B cell (primary cell): ENCODE measurements around the gene PCSK6. TPM values are rescaled to one million over a fixed set of nuclear protein-coding genes. Genes with fewer than 3 reads are reported as not detected.

Experiments
- ATAC-seq: fragments of 200-7000 bp; cut with Tn5 transposase; one replicate; pipeline ENCODE4 v1.10.0; 2021; ENCODE audit warnings: low read depth, mild to moderate bottlenecking, moderate number of reproducible peaks, moderate library complexity
- CTCF ChIA-PET: fragments of 350-600 bp; sonication (Branson Sonifier 250); formaldehyde crosslinking; loops from one replicate; lab custom pipeline; 2021; ENCODE audit warnings: antibody characterized with exemption, inconsistent platforms; lab: Charles Lee
- POLR2A ChIA-PET: fragments of 350-600 bp; sonication (Branson Sonifier 250); formaldehyde crosslinking; loops from one replicate; lab custom pipeline; 2021; ENCODE audit warnings: antibody characterized with exemption; lab: Charles Lee
- DNase-seq: peaks from one replicate; pipeline ENCODE4 v3.0.0; 2013
- H2AFZ ChIP-seq: 2 replicates; pipeline ENCODE4 v1.6.1; 2012; ENCODE audit warnings: mild to moderate bottlenecking, low read depth, low read length; ENCODE audit not compliant: insufficient read depth, poor library complexity, severe bottlenecking
- H3K27ac ChIP-seq, 2 donors: 1 replicate in 1 of 2; 2 replicates in 1 of 2; pipeline ENCODE4 v1.5.1; 2012 to 2013; ENCODE audit warnings: low read length in 2 of 2, mild to moderate bottlenecking in 2 of 2, moderate library complexity in 1 of 2
- H3K27me3 ChIP-seq, 4 experiments: fragments of 200-600 bp in 1 of 4; sonication (generic) in 1 of 4; replicated peaks in 1 of 4; 1 replicate in 2 of 4; 2 replicates in 2 of 4; pipeline versions ENCODE4 v1.6.1 to v1.7.0; 2013 to 2016; ENCODE audit warnings: low read length in 3 of 4, mild to moderate bottlenecking in 2 of 4, mixed read lengths in 1 of 4, moderate library complexity in 1 of 4; ENCODE audit not compliant: insufficient read depth in 4 of 4, control insufficient read depth in 3 of 4; ENCODE audit errors: control extremely low read depth in 1 of 4
- H3K36me3 ChIP-seq, 2 experiments: replicated peaks in 1 of 2; 1 replicate in 1 of 2; 2 replicates in 1 of 2; pipeline versions ENCODE4 v1.6.1 to v1.7.1; 2013; ENCODE audit warnings: low read length in 1 of 2; ENCODE audit not compliant: insufficient read depth in 2 of 2, control insufficient read depth in 1 of 2; ENCODE audit errors: control extremely low read depth in 1 of 2, extremely low read depth in 1 of 2
- H3K4me1 ChIP-seq, 2 donors: fragments of 200-600 bp in 1 of 2; sonication (generic) in 1 of 2; 1 replicate in 1 of 2; 2 replicates in 1 of 2; pipeline versions ENCODE4 v1.5.1 to v1.6.1; 2013 to 2017; ENCODE audit warnings: low read length in 2 of 2; ENCODE audit not compliant: control insufficient read depth in 2 of 2, insufficient read depth in 2 of 2
- H3K4me2 ChIP-seq: replicated peaks from 2 replicates; pipeline ENCODE3; 2012; ENCODE audit warnings: mild to moderate bottlenecking, low read depth, low read length; ENCODE audit not compliant: poor library complexity, severe bottlenecking
- H3K4me3 ChIP-seq, 5 experiments: fragments of 200-600 bp in 1 of 5; sonication (generic) in 1 of 5; 1 replicate in 3 of 5; 2 replicates in 2 of 5; pipeline versions ENCODE4 v1.5.1 to v1.7.0; 2011 to 2016; ENCODE audit warnings: low read length in 4 of 5, mild to moderate bottlenecking in 4 of 5, low read depth in 2 of 5, control low read depth in 1 of 5, moderate library complexity in 1 of 5; ENCODE audit not compliant: insufficient read depth in 1 of 5; ENCODE audit errors: control extremely low read depth in 1 of 5, extremely low read depth in 1 of 5
- H3K79me2 ChIP-seq: fragments of 200-600 bp; sonication (generic); one replicate; pipeline ENCODE4 v1.6.0; 2016; ENCODE audit warnings: low read length; ENCODE audit not compliant: control insufficient read depth, insufficient read depth
- H3K9ac ChIP-seq: fragments of 200-600 bp; sonication (generic); 2 replicates; pipeline ENCODE4 v1.6.1; 2017; ENCODE audit warnings: mild to moderate bottlenecking, low read length, moderate library complexity
- H3K9me3 ChIP-seq, 3 donors: one replicate each; pipeline versions ENCODE4 v1.6.1 to v1.7.1; 2013; ENCODE audit warnings: low read length in 2 of 3; ENCODE audit not compliant: control insufficient read depth in 2 of 3, insufficient read depth in 1 of 3; ENCODE audit errors: control extremely low read depth in 1 of 3
- H4K20me1 ChIP-seq: 2 replicates; pipeline ENCODE4 v1.6.0; 2012; ENCODE audit warnings: mild to moderate bottlenecking, low read length; ENCODE audit not compliant: insufficient read depth, control insufficient read depth, poor library complexity, severe bottlenecking
- H3K27ac Mint-ChIP-seq: one replicate; pipeline ENCODE4 v1.8.0; 2021; ENCODE audit warnings: mixed read lengths
- H3K27me3 Mint-ChIP-seq: one replicate; pipeline ENCODE4 v1.8.0; 2021; ENCODE audit warnings: mixed read lengths
- H3K4me1 Mint-ChIP-seq: one replicate; pipeline ENCODE4 v1.8.0; 2021; ENCODE audit warnings: mixed read lengths
- H3K4me3 Mint-ChIP-seq: one replicate; pipeline ENCODE4 v1.8.0; 2021; ENCODE audit warnings: mixed read lengths
- H3K9me3 Mint-ChIP-seq: one replicate; pipeline ENCODE4 v1.8.0; 2022; ENCODE audit warnings: mixed read lengths; ENCODE audit not compliant: insufficient read depth
- CTCF ChIP-seq: fragments of 200-600 bp; IDR thresholded peaks from one replicate; pipeline ENCODE4 v1.8.0; 2022; ENCODE audit warnings: antibody characterized with exemption, mild to moderate bottlenecking
- EZH2 ChIP-seq: IDR thresholded peaks from 2 replicates; pipeline ENCODE4 v1.6.1; 2012; ENCODE audit warnings: borderline replicate concordance, low read depth, mild to moderate bottlenecking, moderate library complexity, low read length; ENCODE audit not compliant: insufficient read depth, poor library complexity, severe bottlenecking
- WGBS: methylation state at CpG from one replicate; pipeline ENCODE4 v1.1.5; 2013; ENCODE audit warnings: missing lambda C conversion rate; ENCODE audit not compliant: insufficient coverage; 5-methylcytosine and 5-hydroxymethylcytosine counted together
- intact Hi-C: fragments of 100-400 bp; cut with micrococcal nuclease; formaldehyde crosslinking; loops from one replicate; pipeline ENCODE4 v1.10.0; 2022
- polyA plus RNA-seq: library from polyadenylated mRNA; depleted of rRNA; stranded (reverse); fragments of >200 nt; gene quantifications from 2 replicates; pipeline ENCODE4 v1.2.3, GENCODE V29; 2012
- total RNA-seq, 2 donors: library from RNA; stranded (reverse); fragments of 120-200 nt in 1 of 2; gene quantifications; 1 replicate in 1 of 2; 2 replicates in 1 of 2; pipeline versions ENCODE4 v1.2.3 to v1.2.4, GENCODE V29; 2013 to 2022

Gene PCSK6
- total and polyA plus RNA-seq, 2 donors (not counting 1 experiment from before 2014, with no cell fraction given): 0.66 to 1.6 TPM

- Histone ChIP-seq H2AFZ (no peak overlapping the region), H3K79me2 (no peaks in the 10 kb centered on the region), H3K9me3 (peaks cover 0 to 3% (median 0%) of the 10 kb centered on the region in 3 donors), H3K36me3 (no peaks in the 10 kb centered on the region), H3K9ac (no peak overlapping the region), H3K4me3 (no peak overlapping the region), H3K4me1 (no peaks in the 10 kb centered on the region), H3K27me3 (peaks cover 0 to 4% (median 2%) of the 10 kb centered on the region in 4 experiments), H3K27ac (no peak overlapping the region), H3K4me2 (no peak overlapping the region), H4K20me1 (no peaks in the 10 kb centered on the region)
- ChIA-PET POLR2A (no interaction called here), CTCF (no interaction called here)
- Mint-ChIP-seq H3K27me3 (peaks cover 30% of the 10 kb centered on the region), H3K27ac (no peak overlapping the region), H3K9me3 (no peaks in the 10 kb centered on the region), H3K4me1 (no peaks in the 10 kb centered on the region), H3K4me3 (no peak overlapping the region)
- DNase-seq (no peak), ATAC-seq (no peak)
- intact Hi-C loops: no loop called here
- 87% methylated on average over 3 of the region's 5 CpGs for WGBS
- TF ChIP-seq EZH2: no peak
- no peak for TF ChIP-seq CTCF
Observed at GRCh38 chr15:101346928-101347327, 142.6 kb downstream of the PCSK6 start.

- H4K20me1 ChIP-seq: no peaks in the 10 kb centered on the region
- no peak overlapping the region for H3K27ac Mint-ChIP-seq
Observed at GRCh38 chr15:101342056-101342455, 147.5 kb downstream of the PCSK6 start.

More at GRCh38 chr15:101342056-101342455, 147.5 kb downstream of the PCSK6 start:
- Mint-ChIP-seq H3K9me3 (no peaks in the 10 kb centered on the region), H3K27me3 (peaks cover 38% of the 10 kb centered on the region), H3K4me1 (no peaks in the 10 kb centered on the region), H3K4me3 (no peak overlapping the region)
- Histone ChIP-seq H3K27ac (no peak overlapping the region), H3K36me3 (no peaks in the 10 kb centered on the region), H3K79me2 (no peaks in the 10 kb centered on the region), H3K9ac (no peak overlapping the region), H3K27me3 (peaks cover 0 to 13% (median 2%) of the 10 kb centered on the region in 4 experiments), H3K4me3 (no peak overlapping the region), H3K4me2 (no peak overlapping the region), H3K4me1 (no peaks in the 10 kb centered on the region), H2AFZ (no peak overlapping the region), H3K9me3 (peaks cover 0 to 12% (median 2%) of the 10 kb centered on the region in 3 donors)
- intact Hi-C loops: no loop called here
- no peak for ATAC-seq
- CTCF ChIA-PET: no interaction called here
- no peak for TF ChIP-seq EZH2
- TF ChIP-seq CTCF: no peak
- POLR2A ChIA-PET: no interaction called here
- DNase-seq: no peak
